Activated naive CD8-positive, alpha-beta T cell (primary cell): ENCODE data around the gene GPR37L1.
"Not testable (repeated sequence)": the region's sequence is repeated elsewhere in the genome, so short reads cannot be mapped to it uniquely, and the experiment has no call there.

ENCODE experiments used
- H3K27ac Mint-ChIP-seq: one replicate; pipeline ENCODE4 v1.8.0; 2021; ENCODE audit warnings: mixed read lengths
- H3K27me3 Mint-ChIP-seq: one replicate; pipeline ENCODE4 v1.8.0; 2021; ENCODE audit warnings: mixed read lengths
- H3K36me3 Mint-ChIP-seq: one replicate; pipeline ENCODE4 v1.8.0; 2021; ENCODE audit warnings: mixed read lengths
- H3K4me1 Mint-ChIP-seq: one replicate; pipeline ENCODE4 v1.8.0; 2021; ENCODE audit warnings: low read depth, mixed read lengths
- H3K4me3 Mint-ChIP-seq: one replicate; pipeline ENCODE4 v1.8.0; 2021; ENCODE audit warnings: mild to moderate bottlenecking, mixed read lengths
- H3K9me3 Mint-ChIP-seq: one replicate; pipeline ENCODE4 v1.8.0; 2021; ENCODE audit warnings: low read depth, mixed read lengths

GPR37L1 gene

DNA sequence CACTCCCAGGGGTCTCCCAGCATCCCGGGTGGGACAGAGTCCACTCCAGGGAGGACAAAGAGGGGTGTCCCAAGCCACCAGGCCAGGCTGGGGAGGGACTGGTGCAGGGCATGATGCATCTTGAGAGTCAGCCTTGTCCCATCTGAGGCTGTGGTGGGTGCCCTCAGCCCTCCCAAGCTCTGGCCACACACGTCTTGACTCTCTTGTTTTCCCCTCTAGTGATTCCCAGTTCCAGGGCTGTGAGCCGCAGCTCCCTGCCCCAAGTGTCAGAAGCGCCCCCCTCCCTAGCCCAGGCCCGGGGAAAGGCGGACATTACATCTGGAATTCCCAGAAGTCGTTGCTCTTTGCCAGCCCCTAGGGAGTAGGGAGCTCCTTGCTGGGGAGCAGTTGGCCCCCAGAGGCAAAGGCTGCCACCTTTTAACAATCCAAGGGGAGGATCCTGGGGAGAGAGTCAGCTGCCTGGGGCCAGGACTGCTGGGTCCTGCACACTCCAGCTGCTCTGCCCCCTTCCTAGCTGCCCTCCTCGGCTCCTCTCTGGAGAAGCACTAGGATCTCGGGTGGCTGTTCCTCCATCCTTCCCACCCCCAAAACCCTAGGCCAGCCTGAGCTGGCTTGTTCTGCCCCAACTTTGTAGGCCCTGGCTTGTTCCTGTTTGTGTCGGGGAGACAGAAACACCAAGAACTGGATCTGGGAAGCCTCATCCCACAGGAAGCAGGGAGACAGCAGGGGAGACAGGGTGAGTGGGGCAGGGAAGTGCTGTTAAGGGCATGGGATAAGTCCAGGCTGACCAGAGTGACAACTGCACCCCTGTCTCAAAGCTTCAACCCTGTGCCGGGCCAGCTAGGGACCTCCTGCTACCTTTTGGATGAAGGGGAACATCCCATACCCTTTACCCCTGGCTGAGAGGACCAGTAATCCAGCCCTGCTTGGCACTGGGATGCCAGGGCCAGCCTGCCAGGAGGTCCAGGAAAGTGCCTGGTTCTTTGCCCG, 40.9 kb downstream of the GPR37L1 start:
- no peaks in the 10 kb centered on the region for H3K27me3 Mint-ChIP-seq
- H3K36me3 Mint-ChIP-seq = peaks cover 3% of the 10 kb centered on the region
- peaks cover 70% of the 10 kb centered on the region for H3K4me1 Mint-ChIP-seq
- peak overlapping the region; percentile 94 for H3K4me3 Mint-ChIP-seq
- no peaks in the 10 kb centered on the region for H3K9me3 Mint-ChIP-seq
- H3K27ac Mint-ChIP-seq = peak overlapping the region; percentile 80

DNA sequence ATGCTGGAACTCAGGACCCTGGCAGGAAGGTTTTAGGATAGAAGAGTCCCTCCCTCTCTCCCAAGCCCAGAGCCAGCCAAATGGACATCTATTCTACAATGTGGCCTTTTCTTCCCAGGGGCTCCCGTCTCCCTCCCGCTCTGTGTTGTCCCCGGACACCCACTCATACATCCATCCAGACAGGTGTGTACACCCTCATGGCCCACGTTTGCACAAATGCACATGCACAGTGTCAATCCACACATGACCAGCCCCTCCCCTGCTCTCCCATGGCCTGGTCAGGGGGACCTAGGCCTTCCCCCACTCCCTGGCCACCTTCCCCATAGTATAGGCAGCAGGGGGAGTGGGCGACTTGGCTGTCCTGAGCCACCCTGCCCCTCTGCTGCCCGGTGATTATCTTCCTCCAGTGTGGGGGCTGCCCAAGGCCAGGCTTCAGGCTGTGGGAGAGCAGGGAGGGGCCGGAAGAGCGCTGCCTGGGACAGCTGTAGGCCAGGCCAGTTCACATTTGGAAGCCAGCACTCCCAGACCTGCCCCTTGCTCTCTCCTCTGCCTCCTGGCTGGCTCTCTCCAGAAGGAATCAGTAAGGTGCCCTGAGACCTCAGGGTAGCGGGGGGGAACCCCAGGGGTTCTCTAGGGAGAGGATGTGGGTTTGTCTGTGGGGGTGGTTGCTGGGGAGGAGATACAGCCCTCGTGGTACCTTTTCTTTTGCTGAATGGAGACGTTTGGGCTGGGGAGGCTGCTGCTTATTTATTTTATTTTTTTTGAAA, 41.7 kb downstream of the GPR37L1 start:
- H3K4me1 Mint-ChIP-seq = peaks cover 64% of the 10 kb centered on the region
- no peaks in the 10 kb centered on the region for H3K36me3 Mint-ChIP-seq
- H3K9me3 Mint-ChIP-seq = no peaks in the 10 kb centered on the region
- peak overlapping the region; percentile 81 for H3K4me3 Mint-ChIP-seq
- no peaks in the 10 kb centered on the region for H3K27me3 Mint-ChIP-seq
- peak overlapping the region; percentile 80 for H3K27ac Mint-ChIP-seq

DNA sequence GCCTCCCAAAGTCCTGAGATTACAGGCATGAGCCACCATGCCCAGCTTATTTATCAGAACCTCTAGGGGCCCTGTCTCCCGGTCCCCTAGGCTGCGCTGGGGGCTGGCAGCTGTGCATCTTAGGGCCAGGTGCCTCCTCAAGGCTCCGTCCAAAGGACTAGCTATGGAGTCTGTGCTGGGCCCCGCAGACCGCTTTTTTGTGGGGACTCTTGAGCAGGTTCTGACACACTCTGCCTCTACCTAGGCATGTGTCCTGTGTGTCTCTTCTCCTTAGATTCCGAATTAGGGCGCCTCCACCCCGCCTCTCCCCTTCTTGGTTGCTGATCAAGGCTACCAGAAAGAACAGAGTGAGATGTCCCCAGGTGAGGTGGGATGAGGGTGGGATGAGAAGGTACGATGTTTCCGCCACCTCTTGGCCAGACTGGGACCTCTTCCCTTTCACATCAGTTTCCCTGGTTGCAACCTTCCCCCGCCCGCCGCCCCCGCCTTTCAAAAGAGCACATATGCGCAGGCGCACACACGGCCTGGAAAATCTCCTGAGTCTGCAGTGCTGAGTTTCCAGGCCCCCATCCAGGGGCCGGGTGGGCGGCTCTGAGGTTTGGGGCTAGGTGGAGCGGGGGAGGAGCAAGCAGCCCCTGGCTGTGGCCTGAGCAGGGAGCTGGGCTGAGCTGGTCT, 42.7 kb downstream of the GPR37L1 start:
- H3K27ac Mint-ChIP-seq = peak overlapping the region; percentile 80
- H3K4me3 Mint-ChIP-seq = peak overlapping the region; percentile 81
- H3K27me3 Mint-ChIP-seq = no peaks in the 10 kb centered on the region
- H3K9me3 Mint-ChIP-seq = no peaks in the 10 kb centered on the region
- H3K4me1 Mint-ChIP-seq = peaks cover 61% of the 10 kb centered on the region
- H3K36me3 Mint-ChIP-seq = no peaks in the 10 kb centered on the region

DNA sequence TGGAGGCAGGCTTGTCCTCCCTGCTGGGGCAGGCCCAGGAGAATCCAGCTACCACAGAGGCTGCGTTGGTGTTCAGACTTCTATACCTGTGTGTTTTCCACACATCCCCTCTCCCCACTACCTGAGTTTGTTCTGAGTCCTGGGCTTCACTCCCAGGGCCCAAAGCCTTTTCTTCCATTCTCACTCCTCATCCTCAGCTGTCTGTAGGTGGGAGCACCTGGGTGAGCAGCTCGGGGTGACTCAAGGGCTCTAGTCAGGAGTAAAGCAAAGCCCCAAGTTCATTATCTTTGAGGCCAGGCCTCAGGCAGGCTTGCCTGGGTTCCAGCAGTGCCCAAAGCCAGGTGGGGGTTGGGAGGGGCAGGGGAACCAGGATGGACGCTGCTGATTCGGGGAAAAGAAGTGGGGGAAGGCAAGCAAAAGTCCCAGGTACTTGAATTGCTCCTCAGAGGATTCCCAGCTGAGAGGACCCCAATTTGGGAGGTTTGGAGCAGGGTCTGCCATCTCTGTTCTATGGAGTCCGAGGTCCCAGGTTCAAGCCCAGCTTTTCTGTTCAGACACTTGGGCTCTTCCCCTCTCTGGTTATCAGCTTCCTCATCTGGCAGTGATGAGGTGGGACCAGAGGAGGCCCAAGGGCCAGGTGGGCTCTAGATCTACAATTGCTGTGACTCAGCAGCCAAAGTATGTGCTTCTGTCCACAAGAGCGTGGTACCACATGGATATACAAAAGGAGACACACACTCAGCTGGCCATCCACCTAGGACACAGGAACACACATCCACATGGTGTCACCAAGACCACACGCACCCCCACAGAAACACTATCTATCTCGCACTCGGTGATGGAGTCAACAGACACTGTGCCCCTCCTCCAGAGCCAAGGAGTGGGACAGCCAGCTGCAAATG, 43.5 kb downstream of the GPR37L1 start:
- H3K27ac Mint-ChIP-seq = peak overlapping the region; percentile 28
- no peaks in the 10 kb centered on the region for H3K27me3 Mint-ChIP-seq
- peaks cover 53% of the 10 kb centered on the region for H3K4me1 Mint-ChIP-seq
- peak overlapping the region; percentile 81 for H3K4me3 Mint-ChIP-seq
- no peaks in the 10 kb centered on the region for H3K9me3 Mint-ChIP-seq
- H3K36me3 Mint-ChIP-seq = no peaks in the 10 kb centered on the region

GRCh38 chr1:202167054-202167453, 44.3 kb downstream of the GPR37L1 start:
- not testable (repeated sequence) for H3K4me3 Mint-ChIP-seq, H3K27me3 Mint-ChIP-seq, H3K9me3 Mint-ChIP-seq, H3K36me3 Mint-ChIP-seq, H3K27ac Mint-ChIP-seq
- peaks cover 47% of the 10 kb centered on the region for H3K4me1 Mint-ChIP-seq

- H3K4me3 Mint-ChIP-seq = no peak overlapping the region
- no peak overlapping the region for H3K27ac Mint-ChIP-seq
- H3K27me3 Mint-ChIP-seq = no peaks in the 10 kb centered on the region
- H3K4me1 Mint-ChIP-seq = peaks cover 38% of the 10 kb centered on the region
- no peaks in the 10 kb centered on the region for H3K36me3 Mint-ChIP-seq
- H3K9me3 Mint-ChIP-seq = no peaks in the 10 kb centered on the region
Observed at GRCh38 chr1:202167708-202168415, 45.1 kb downstream of the GPR37L1 start.

GRCh38 chr1:202168861-202169260, 46.1 kb downstream of the GPR37L1 start:
- H3K4me3 Mint-ChIP-seq = no peak overlapping the region
- no peak overlapping the region for H3K27ac Mint-ChIP-seq
- H3K36me3 Mint-ChIP-seq = no peaks in the 10 kb centered on the region
- no peaks in the 10 kb centered on the region for H3K27me3 Mint-ChIP-seq
- no peaks in the 10 kb centered on the region for H3K9me3 Mint-ChIP-seq
- peaks cover 30% of the 10 kb centered on the region for H3K4me1 Mint-ChIP-seq

DNA sequence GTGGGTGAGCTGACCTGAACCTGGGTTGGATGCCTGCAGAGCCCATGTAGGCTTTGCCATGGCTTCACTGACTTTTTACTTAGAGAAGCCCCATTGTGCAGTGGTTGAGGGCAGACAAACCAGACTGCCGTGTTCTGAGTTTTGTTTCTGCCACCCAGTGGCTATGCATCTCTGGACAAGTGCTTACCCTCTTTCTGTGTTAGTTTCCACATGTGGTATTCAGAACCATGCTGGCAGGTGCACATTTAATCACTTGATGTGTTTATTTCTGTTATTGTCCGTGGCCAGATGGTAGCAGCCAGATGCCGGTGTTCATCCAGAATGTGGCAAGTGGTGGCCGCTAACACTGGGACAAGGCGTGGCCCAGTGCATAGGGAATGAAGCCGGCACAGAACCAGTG, 48.0 kb downstream of the GPR37L1 start:
- no peaks in the 10 kb centered on the region for H3K9me3 Mint-ChIP-seq
- H3K4me3 Mint-ChIP-seq = no peak overlapping the region
- H3K36me3 Mint-ChIP-seq = no peaks in the 10 kb centered on the region
- H3K27me3 Mint-ChIP-seq = no peaks in the 10 kb centered on the region
- H3K4me1 Mint-ChIP-seq = peaks cover 13% of the 10 kb centered on the region
- no peak overlapping the region for H3K27ac Mint-ChIP-seq

DNA sequence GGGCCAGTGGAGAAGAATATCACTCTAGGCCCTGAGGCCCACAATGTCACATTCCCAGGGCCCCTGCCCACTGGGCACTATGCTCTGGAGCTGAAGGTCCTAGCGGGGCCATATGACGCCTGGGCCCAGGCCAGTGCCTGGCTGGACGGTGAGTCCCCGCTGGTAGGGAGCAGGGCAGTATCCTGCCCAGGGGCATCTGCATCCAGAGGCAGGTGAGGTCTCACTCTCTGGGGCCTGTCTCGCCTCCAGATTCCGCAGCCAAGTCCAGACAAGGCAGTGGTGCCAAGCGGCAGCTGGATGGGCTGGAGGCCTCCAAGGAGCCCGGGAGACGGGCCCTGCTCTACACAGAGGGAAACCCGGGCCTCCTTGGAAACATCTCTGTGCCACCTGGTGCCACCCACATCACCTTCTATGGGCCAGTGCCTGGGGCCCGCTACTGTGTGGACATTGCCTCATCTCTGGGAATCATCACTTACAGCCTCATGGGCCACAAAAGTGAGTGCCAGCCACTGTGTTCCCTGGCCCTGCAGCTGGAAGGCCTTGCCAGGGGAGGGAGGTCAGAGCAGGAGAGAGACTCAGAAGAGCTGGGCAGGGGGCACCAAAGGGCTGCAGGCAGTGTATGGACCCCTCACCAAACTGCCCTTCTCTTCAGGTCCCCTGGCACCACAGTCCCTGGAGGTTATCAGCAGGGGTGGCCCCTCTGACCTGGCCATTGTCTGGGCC, 48.7 kb downstream of the GPR37L1 start:
- H3K27ac Mint-ChIP-seq = no peak overlapping the region
- peaks cover 6% of the 10 kb centered on the region for H3K4me1 Mint-ChIP-seq

DNA sequence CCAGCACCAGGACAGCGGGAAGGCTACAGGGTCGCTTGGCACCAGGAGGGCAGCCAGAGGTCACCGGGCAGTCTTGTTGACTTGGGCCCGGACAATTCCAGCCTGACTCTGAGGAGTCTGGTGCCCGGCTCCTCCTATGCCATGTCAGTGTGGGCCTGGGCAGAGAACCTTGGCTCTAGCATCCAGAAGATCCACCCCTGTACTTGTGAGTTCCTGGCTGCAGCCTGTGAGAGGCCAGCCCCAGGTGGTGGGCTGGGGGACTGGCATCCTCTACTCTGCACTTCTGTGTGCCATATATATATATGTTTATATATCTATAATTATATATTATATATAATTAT, 49.3 kb downstream of the GPR37L1 start:
- H3K27ac Mint-ChIP-seq = no peak overlapping the region
- no peaks in the 10 kb centered on the region for H3K27me3 Mint-ChIP-seq
- peaks cover 2% of the 10 kb centered on the region for H3K4me1 Mint-ChIP-seq
- no peak overlapping the region for H3K4me3 Mint-ChIP-seq
- H3K36me3 Mint-ChIP-seq = no peaks in the 10 kb centered on the region
- no peaks in the 10 kb centered on the region for H3K9me3 Mint-ChIP-seq

More for the DNA sequence above, 48.7 kb downstream of the GPR37L1 start:
- H3K4me3 Mint-ChIP-seq = no peak overlapping the region
- no peaks in the 10 kb centered on the region for H3K36me3 Mint-ChIP-seq
- no peaks in the 10 kb centered on the region for H3K9me3 Mint-ChIP-seq
- H3K27me3 Mint-ChIP-seq = no peaks in the 10 kb centered on the region

- H3K27me3 Mint-ChIP-seq = no peaks in the 10 kb centered on the region
- H3K36me3 Mint-ChIP-seq = no peaks in the 10 kb centered on the region
- no peak overlapping the region for H3K27ac Mint-ChIP-seq
- no peaks in the 10 kb centered on the region for H3K9me3 Mint-ChIP-seq
- H3K4me3 Mint-ChIP-seq = no peak overlapping the region
- no peaks in the 10 kb centered on the region for H3K4me1 Mint-ChIP-seq
Observed at GRCh38 chr1:202173993-202174392, 51.3 kb downstream of the GPR37L1 start.

DNA sequence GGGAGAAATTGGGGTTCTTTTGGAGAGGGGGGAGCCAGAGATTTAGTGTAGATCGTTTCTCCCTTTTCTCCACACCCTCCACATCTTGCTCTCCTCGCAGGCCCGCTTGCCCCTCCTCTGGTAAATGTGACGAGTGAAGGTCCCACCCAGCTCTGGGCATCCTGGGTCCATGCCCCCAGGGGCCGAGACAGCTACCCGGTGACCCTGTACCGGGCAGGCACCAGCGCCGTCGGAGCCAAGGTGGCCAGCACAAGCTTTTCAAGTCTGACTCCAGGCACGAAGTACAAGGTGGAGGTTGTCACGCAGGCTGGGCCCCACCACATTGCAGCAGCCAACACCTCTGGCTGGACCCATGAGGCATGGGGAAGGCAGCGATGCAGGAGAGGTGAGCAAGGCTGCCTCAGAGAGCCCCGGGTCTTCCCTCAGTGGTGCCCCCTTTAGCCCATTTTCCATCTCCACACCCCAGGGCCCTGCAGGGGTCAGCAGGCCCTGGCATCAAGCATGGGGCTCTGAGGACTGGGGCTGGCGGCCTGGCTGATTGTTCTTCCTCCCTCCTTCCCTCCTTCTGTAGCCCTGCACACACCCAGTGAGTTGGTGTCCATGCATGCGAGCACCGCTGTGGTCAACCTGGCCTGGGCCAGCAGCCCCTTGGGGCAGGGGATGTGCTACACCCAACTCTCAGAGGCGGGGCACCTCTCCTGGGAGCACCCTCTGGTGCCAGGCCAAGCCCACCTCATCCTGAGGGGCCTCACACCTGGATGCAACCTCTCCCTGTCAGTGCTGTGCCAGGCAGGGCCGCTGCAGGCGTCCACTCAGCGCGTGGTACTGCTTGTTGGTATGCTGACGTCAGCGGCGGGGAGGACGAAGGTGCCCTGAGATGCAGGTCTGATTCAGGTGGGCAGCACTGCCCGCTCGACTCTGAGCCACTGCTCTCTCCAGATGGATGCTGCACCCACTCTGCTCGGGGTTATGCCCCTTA, 54.5 kb downstream of the GPR37L1 start:
- Mint-ChIP-seq H3K27me3 (no peaks in the 10 kb centered on the region), H3K36me3 (no peaks in the 10 kb centered on the region), H3K9me3 (no peaks in the 10 kb centered on the region), H3K4me1 (no peaks in the 10 kb centered on the region), H3K27ac (no peak overlapping the region), H3K4me3 (no peak overlapping the region)
